Naive B cell (primary cell): Measurements from ENCODE around the gene LMBRD1. TPM values are rescaled to one million over a fixed set of nuclear protein-coding genes. Genes with fewer than 3 reads are reported as not detected.

Source experiments
- ATAC-seq, 2 donors: fragments of 150-1000 bp; cut with Tn5 transposase; 2 replicates each; pipeline ENCODE4 v1.10.0; 2021; ENCODE audit warnings: low read depth in 2 of 2, mild to moderate bottlenecking in 2 of 2, moderate library complexity in 2 of 2
- DNase-seq: peaks from one replicate; pipeline ENCODE4 v3.0.0; 2022
- H3K27ac Mint-ChIP-seq, 6 donors: one replicate each; pipeline ENCODE4 v1.8.0; 2020 to 2022; ENCODE audit warnings: mild to moderate bottlenecking in 6 of 6, mixed read lengths in 6 of 6, moderate library complexity in 5 of 6, inconsistent platforms in 2 of 6
- H3K27me3 Mint-ChIP-seq, 3 donors: one replicate each; pipeline ENCODE4 v1.8.0; 2021 to 2022; ENCODE audit warnings: mixed read lengths in 3 of 3, mild to moderate bottlenecking in 1 of 3
- H3K36me3 Mint-ChIP-seq, 2 donors: one replicate each; pipeline ENCODE4 v1.8.0; 2020 to 2022; ENCODE audit warnings: mixed read lengths in 2 of 2, inconsistent platforms in 1 of 2, mild to moderate bottlenecking in 1 of 2
- H3K4me1 Mint-ChIP-seq, 3 donors: one replicate each; pipeline ENCODE4 v1.8.0; 2020 to 2022; ENCODE audit warnings: mixed read lengths in 3 of 3, inconsistent platforms in 1 of 3, mild to moderate bottlenecking in 1 of 3, moderate library complexity in 1 of 3
- H3K4me3 Mint-ChIP-seq, 8 donors: one replicate each; pipeline ENCODE4 v1.8.0; 2020 to 2022; ENCODE audit warnings: mild to moderate bottlenecking in 8 of 8, mixed read lengths in 8 of 8, moderate library complexity in 8 of 8, inconsistent platforms in 2 of 8
- H3K9me3 Mint-ChIP-seq, 7 donors: one replicate each; pipeline ENCODE4 v1.8.0; 2020 to 2022; ENCODE audit warnings: mixed read lengths in 7 of 7, mild to moderate bottlenecking in 5 of 7, inconsistent platforms in 2 of 7, moderate library complexity in 1 of 7
- polyA plus RNA-seq, 6 donors: library from polyadenylated mRNA; unstranded; fragments of 300-500 nt; fragmentation: Illumina TruSeq; gene quantifications; one replicate each; pipeline ENCODE4 v1.2.3, GENCODE V29; 2021; ENCODE audit warnings: low read depth in 6 of 6

The LMBRD1 gene
- polyA plus RNA-seq, 6 donors from 2014 or later: 72.2 to 116 (median 84.1) TPM

- Mint-ChIP-seq H3K4me3 (no peak overlapping the region), H3K36me3 (peaks cover 42% of the 10 kb centered on the region in 2 donors), H3K4me1 (peaks cover 43 to 66% (median 47%) of the 10 kb centered on the region in 3 donors), H3K27ac (peak overlapping the region in 3 of 6 donors; percentile 13 to 83 (median 46)), H3K27me3 (no peaks in the 10 kb centered on the region), H3K9me3 (peaks cover 0 to 7% (median 4%) of the 10 kb centered on the region in 7 donors)
- ATAC-seq: no peak
- no peak for DNase-seq
Measured at GRCh38 chr6:69768664-69769063, 28.1 kb downstream of the LMBRD1 start.

GRCh38 chr6:69763763-69764162 is 33.0 kb downstream of the LMBRD1 start:
- ATAC-seq (no peak), DNase-seq (no peak)
- peak overlapping the region in 5 of 6 donors; percentile 36 to 79 (median 68) for H3K27ac Mint-ChIP-seq
- H3K4me3 Mint-ChIP-seq: no peak overlapping the region
- H3K27me3 Mint-ChIP-seq: no peaks in the 10 kb centered on the region
- H3K36me3 Mint-ChIP-seq: peaks cover 10 to 21% of the 10 kb centered on the region in 2 donors
- H3K4me1 Mint-ChIP-seq: peaks cover 36 to 62% (median 46%) of the 10 kb centered on the region in 3 donors
- H3K9me3 Mint-ChIP-seq: peaks cover 0 to 4% (median 0%) of the 10 kb centered on the region in 7 donors

- no peak overlapping the region for H3K4me3 Mint-ChIP-seq
- no peaks in the 10 kb centered on the region for H3K27me3 Mint-ChIP-seq
- H3K36me3 Mint-ChIP-seq: peaks cover 14 to 20% of the 10 kb centered on the region in 2 donors
- no peak for DNase-seq
- H3K27ac Mint-ChIP-seq: peak overlapping the region in 5 of 6 donors; percentile 40 to 74 (median 65)
- peaks cover 0 to 4% (median 0%) of the 10 kb centered on the region in 7 donors for H3K9me3 Mint-ChIP-seq
- H3K4me1 Mint-ChIP-seq: peaks cover 40 to 69% (median 64%) of the 10 kb centered on the region in 3 donors
- no peak for ATAC-seq
Measured at GRCh38 chr6:69761853-69762252, 35.0 kb downstream of the LMBRD1 start.

- no peak overlapping the region for H3K27ac Mint-ChIP-seq
- DNase-seq: no peak
- H3K36me3 Mint-ChIP-seq: peaks cover 12 to 34% of the 10 kb centered on the region in 2 donors
- H3K9me3 Mint-ChIP-seq: peaks cover 0 to 18% (median 5%) of the 10 kb centered on the region in 7 donors
- peaks cover 44 to 67% (median 63%) of the 10 kb centered on the region in 3 donors for H3K4me1 Mint-ChIP-seq
- peak; percentile 32 to 40 for ATAC-seq
- peak overlapping the region in 1 of 8 donors; percentile 2 for H3K4me3 Mint-ChIP-seq
- no peaks in the 10 kb centered on the region for H3K27me3 Mint-ChIP-seq
Measured at GRCh38 chr6:69758214-69758613, 38.6 kb downstream of the LMBRD1 start.

- H3K9me3 Mint-ChIP-seq: peaks cover 0 to 18% (median 4%) of the 10 kb centered on the region in 7 donors
- ATAC-seq (no peak), DNase-seq (no peak)
- peak overlapping the region in 1 of 6 donors; percentile 24 for H3K27ac Mint-ChIP-seq
- no peaks in the 10 kb centered on the region for H3K27me3 Mint-ChIP-seq
- H3K4me1 Mint-ChIP-seq: peaks cover 37 to 54% (median 50%) of the 10 kb centered on the region in 3 donors
- H3K4me3 Mint-ChIP-seq: peak overlapping the region in 1 of 8 donors; percentile 26
- peaks cover 0 to 34% of the 10 kb centered on the region in 2 donors for H3K36me3 Mint-ChIP-seq
Measured at GRCh38 chr6:69756907-69757306, 39.9 kb downstream of the LMBRD1 start.

GRCh38 chr6:69756366-69756765 is 40.4 kb downstream of the LMBRD1 start:
- no peak overlapping the region for H3K4me3 Mint-ChIP-seq
- H3K4me1 Mint-ChIP-seq: peaks cover 37 to 51% (median 46%) of the 10 kb centered on the region in 3 donors
- H3K27me3 Mint-ChIP-seq: no peaks in the 10 kb centered on the region
- no peak for DNase-seq
- peaks cover 0 to 18% (median 4%) of the 10 kb centered on the region in 7 donors for H3K9me3 Mint-ChIP-seq
- H3K27ac Mint-ChIP-seq: no peak overlapping the region
- H3K36me3 Mint-ChIP-seq: peaks cover 0 to 34% of the 10 kb centered on the region in 2 donors
- ATAC-seq: no peak

GRCh38 chr6:69735027-69735426 is 61.8 kb downstream of the LMBRD1 start:
- H3K4me3 Mint-ChIP-seq: no peak overlapping the region
- ATAC-seq (no peak), DNase-seq (no peak)
- H3K27me3 Mint-ChIP-seq: no peaks in the 10 kb centered on the region
- no peaks in the 10 kb centered on the region for H3K9me3 Mint-ChIP-seq
- H3K4me1 Mint-ChIP-seq: peaks cover 11 to 22% (median 16%) of the 10 kb centered on the region in 3 donors
- no peaks in the 10 kb centered on the region for H3K36me3 Mint-ChIP-seq
- H3K27ac Mint-ChIP-seq: peak overlapping the region in 2 of 6 donors; percentile 16 to 90

GRCh38 chr6:69732640-69733039 is 64.2 kb downstream of the LMBRD1 start:
- H3K9me3 Mint-ChIP-seq: no peaks in the 10 kb centered on the region
- peaks cover 11 to 30% (median 18%) of the 10 kb centered on the region in 3 donors for H3K4me1 Mint-ChIP-seq
- no peak overlapping the region for H3K4me3 Mint-ChIP-seq
- peak; percentile 73 to 74 for ATAC-seq
- no peaks in the 10 kb centered on the region for H3K36me3 Mint-ChIP-seq
- no peaks in the 10 kb centered on the region for H3K27me3 Mint-ChIP-seq
- peak; percentile 15 for DNase-seq
- H3K27ac Mint-ChIP-seq: peak overlapping the region in 1 of 6 donors; percentile 34

GRCh38 chr6:69732045-69732444 is 64.8 kb downstream of the LMBRD1 start:
- DNase-seq (no peak), ATAC-seq (no peak)
- no peak overlapping the region for H3K4me3 Mint-ChIP-seq
- H3K27me3 Mint-ChIP-seq: no peaks in the 10 kb centered on the region
- H3K27ac Mint-ChIP-seq: no peak overlapping the region
- H3K4me1 Mint-ChIP-seq: peaks cover 11 to 30% (median 18%) of the 10 kb centered on the region in 3 donors
- H3K36me3 Mint-ChIP-seq: no peaks in the 10 kb centered on the region
- no peaks in the 10 kb centered on the region for H3K9me3 Mint-ChIP-seq

- Mint-ChIP-seq H3K4me3 (no peak overlapping the region), H3K4me1 (peaks cover 18 to 38% (median 20%) of the 10 kb centered on the region in 3 donors), H3K27me3 (no peaks in the 10 kb centered on the region), H3K36me3 (peaks cover 17 to 19% of the 10 kb centered on the region in 2 donors), H3K27ac (no peak overlapping the region), H3K9me3 (peaks cover 0 to 9% (median 6%) of the 10 kb centered on the region in 7 donors)
- DNase-seq: no peak
- ATAC-seq: no peak
Measured at GRCh38 chr6:69729870-69730449, 66.8 kb downstream of the LMBRD1 start.

- DNase-seq: no peak
- H3K27me3 Mint-ChIP-seq: no peaks in the 10 kb centered on the region
- H3K9me3 Mint-ChIP-seq: peaks cover 0 to 10% (median 8%) of the 10 kb centered on the region in 7 donors
- H3K4me1 Mint-ChIP-seq: peaks cover 11 to 46% (median 27%) of the 10 kb centered on the region in 3 donors
- H3K27ac Mint-ChIP-seq: no peak overlapping the region
- peaks cover 45 to 50% of the 10 kb centered on the region in 2 donors for H3K36me3 Mint-ChIP-seq
- ATAC-seq: no peak
- H3K4me3 Mint-ChIP-seq: no peak overlapping the region
Measured at GRCh38 chr6:69722683-69723082, 74.1 kb downstream of the LMBRD1 start.

- ATAC-seq (no peak), DNase-seq (no peak)
- peaks cover 0 to 9% (median 0%) of the 10 kb centered on the region in 7 donors for H3K9me3 Mint-ChIP-seq
- H3K4me1 Mint-ChIP-seq: peaks cover 7 to 28% (median 15%) of the 10 kb centered on the region in 3 donors
- H3K4me3 Mint-ChIP-seq: no peak overlapping the region
- H3K36me3 Mint-ChIP-seq: peaks cover 34 to 37% of the 10 kb centered on the region in 2 donors
- no peaks in the 10 kb centered on the region for H3K27me3 Mint-ChIP-seq
- H3K27ac Mint-ChIP-seq: no peak overlapping the region
Measured at GRCh38 chr6:69719602-69720193, 77.1 kb downstream of the LMBRD1 start.

GRCh38 chr6:69706724-69707123 is 90.1 kb downstream of the LMBRD1 start:
- no peak overlapping the region for H3K4me3 Mint-ChIP-seq
- peak overlapping the region in 2 of 6 donors; percentile 7 to 10 for H3K27ac Mint-ChIP-seq
- peaks cover 7 to 15% (median 7%) of the 10 kb centered on the region in 3 donors for H3K4me1 Mint-ChIP-seq
- H3K27me3 Mint-ChIP-seq: no peaks in the 10 kb centered on the region
- DNase-seq (no peak), ATAC-seq (no peak)
- H3K36me3 Mint-ChIP-seq: peaks cover 5 to 8% of the 10 kb centered on the region in 2 donors
- H3K9me3 Mint-ChIP-seq: no peaks in the 10 kb centered on the region

- peaks cover 5 to 8% of the 10 kb centered on the region in 2 donors for H3K36me3 Mint-ChIP-seq
- no peaks in the 10 kb centered on the region for H3K27me3 Mint-ChIP-seq
- no peak for ATAC-seq
- H3K4me1 Mint-ChIP-seq: peaks cover 7 to 11% (median 7%) of the 10 kb centered on the region in 3 donors
- DNase-seq: no peak
- peak overlapping the region in 5 of 6 donors; percentile 16 to 88 (median 41) for H3K27ac Mint-ChIP-seq
- H3K9me3 Mint-ChIP-seq: no peaks in the 10 kb centered on the region
- no peak overlapping the region for H3K4me3 Mint-ChIP-seq
Measured at GRCh38 chr6:69705954-69706353, 90.9 kb downstream of the LMBRD1 start.
